NOMO-1 treated with dmso at 0.1 percent for 144 hours (cell line): ENCODE results near the gene LGI1.
"Not testable (repeated sequence)": the region's sequence is repeated elsewhere in the genome, so short reads cannot be mapped to it uniquely, and the experiment has no call there.

ENCODE experiments used
- DNase-seq: peaks from one replicate; lab custom pipeline; 2025; ENCODE audit not compliant: unreplicated experiment; lab: John Stamatoyannopoulos, UW

Gene LGI1

DNA sequence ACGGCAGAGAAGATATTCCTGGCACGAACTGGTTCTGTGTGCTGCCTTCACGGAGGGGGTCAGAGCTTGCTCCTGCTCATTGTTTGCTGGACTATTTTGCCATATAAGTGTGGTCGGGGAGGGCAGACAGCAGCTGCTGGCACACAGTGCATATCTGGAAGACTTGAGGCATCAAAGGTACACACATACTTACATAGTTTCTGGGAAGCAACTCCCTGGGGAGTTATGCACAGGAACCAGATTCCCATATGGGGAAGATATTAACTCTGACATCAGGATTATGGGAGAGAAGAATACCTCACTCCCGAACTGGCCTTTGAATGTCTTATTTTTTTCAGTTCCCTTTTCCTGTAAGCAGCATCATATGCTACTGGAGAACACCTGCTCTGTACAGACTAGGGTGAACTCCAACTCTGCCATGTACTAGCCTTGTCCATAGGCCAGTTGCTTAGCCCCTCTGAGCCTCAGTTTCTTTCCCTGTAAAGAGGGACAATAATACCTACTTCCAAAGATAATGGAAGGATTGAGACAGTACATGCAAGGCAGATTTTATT, 41.5 kb downstream of the LGI1 start:
- DNase-seq: no peak

DNA sequence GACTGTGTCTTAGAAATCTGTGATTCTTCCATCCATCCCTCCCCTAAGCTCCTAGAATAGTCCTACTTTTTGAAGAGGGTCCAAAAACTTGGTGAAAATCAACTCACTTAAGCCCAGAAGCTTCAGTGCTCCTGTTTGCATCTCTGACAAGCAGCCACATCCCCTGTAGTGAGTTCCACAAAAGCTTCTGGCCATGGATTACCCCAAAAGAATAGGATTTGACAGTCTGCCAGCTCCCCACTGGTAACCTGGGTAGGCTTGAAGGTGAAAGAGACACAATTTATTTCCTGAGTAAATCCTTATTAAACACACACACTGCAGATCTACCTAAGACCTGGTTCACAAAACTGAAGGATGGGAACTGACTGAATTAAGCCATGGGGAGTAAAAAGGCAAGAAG, 46.5 kb downstream of the LGI1 start:
- DNase-seq: no peak

DNA sequence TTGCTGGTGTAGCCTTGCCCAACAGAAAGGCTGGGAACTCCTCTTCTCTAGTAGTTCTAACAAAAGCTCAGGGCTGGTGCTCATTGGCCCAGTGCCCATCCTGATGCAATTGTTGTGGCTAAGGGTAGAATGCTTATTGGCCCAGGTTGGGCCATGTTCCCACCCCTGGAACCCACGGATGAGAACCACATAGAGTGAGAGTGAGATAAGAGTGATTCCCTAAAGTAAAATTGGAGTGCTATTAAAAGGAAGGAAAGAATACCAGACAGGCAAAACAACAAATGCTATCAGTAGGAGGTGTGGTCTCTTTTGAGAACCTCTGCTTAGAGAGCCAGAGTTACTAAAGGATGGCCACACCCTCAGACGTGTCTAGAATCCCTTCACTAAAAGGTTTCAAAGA, 49.2 kb downstream of the LGI1 start:
- no peak for DNase-seq

DNA sequence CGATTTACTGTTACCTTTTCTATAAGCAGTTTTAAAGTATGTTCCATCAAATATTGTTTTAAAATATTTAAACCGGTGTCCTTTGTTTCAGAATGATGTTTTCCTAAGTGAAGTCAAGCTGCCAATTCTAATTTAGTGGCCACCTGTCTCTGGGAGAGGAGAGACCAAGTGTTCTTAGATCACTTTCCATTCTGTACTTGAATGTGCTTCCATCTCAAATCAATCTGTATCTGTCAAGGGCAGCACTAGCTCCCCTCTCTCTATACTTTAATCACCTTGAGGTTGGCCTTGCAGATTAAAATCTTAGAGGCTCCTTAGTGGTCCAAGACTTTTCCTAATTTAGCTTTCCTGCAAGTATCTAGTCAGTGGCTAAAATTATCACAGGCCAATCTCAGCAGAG, 49.6 kb downstream of the LGI1 start:
- no peak for DNase-seq

DNA sequence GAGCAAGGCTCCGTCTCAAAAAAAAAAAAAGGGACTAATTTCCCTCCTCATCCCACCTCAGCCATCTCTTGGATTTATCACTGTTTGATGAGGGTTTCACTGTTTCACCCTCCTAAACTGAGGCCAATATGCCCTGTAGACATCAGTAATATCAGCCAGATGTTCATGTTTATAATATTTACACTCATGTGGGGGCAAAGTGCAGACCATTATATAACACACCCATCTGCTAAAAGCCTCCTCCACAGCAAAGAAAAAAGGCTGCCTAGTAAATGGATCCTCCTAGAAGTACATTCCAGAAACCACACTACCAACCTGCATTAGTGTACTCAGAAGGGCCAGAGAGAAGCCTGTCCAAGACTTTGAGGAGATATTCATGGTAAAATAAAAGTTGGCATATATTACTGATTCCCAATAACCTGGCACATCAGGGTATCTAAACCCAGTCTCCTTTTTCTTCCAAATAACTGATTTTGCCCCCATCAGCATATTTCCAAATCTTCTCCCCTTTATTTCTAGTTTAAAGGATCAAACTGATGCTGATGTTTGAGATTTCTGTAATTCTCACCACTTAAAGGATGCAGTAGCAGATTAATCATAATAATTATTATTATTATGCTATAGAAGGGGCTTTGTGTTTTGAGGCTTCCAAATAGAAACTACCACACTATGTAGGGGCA, 55.1 kb downstream of the LGI1 start:
- DNase-seq: no peak

DNA sequence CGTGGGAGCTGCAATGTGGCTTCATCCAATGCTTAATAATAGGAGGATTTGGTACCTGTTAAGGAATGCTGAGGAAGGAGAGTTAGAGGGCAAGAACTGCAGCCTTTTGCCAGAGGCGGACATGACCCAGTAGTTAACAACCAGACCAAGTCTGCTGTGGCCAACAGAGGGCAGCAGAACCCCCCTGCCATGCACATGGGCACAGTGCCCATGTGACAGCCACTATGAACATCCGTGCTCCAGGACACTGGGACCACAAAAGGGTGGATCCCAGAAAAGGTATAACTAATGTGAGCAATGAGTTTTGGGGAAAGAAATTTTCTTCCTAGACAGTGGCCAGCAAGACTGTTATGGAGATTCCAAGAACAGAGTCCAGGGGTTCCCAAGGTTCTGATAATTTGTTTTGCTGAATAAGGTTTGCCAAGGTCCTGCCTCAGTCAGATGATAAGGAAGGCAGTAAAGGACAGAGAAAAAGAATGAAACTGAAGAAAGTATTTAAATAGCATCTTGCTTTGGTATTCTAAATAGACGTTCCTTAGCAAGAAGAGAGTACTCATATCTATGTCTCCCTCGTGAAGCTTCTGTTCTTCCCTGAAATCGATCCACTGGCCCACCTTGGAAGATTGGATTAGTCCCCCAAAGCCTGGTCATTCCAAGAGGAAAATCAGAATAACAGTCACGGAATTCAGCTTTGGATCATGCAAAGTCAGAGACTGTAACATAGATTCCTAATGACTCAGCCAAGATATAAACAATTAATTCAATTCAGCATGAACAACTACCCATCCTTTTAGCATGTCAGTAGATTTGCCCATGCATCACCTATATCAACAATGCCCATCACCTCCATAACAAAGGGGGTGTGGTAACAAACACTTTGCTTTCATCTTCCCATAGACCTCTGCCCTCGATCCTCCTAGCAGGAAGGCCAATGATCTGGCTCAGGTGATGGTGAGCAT, 56.0 kb downstream of the LGI1 start:
- no peak for DNase-seq

DNA sequence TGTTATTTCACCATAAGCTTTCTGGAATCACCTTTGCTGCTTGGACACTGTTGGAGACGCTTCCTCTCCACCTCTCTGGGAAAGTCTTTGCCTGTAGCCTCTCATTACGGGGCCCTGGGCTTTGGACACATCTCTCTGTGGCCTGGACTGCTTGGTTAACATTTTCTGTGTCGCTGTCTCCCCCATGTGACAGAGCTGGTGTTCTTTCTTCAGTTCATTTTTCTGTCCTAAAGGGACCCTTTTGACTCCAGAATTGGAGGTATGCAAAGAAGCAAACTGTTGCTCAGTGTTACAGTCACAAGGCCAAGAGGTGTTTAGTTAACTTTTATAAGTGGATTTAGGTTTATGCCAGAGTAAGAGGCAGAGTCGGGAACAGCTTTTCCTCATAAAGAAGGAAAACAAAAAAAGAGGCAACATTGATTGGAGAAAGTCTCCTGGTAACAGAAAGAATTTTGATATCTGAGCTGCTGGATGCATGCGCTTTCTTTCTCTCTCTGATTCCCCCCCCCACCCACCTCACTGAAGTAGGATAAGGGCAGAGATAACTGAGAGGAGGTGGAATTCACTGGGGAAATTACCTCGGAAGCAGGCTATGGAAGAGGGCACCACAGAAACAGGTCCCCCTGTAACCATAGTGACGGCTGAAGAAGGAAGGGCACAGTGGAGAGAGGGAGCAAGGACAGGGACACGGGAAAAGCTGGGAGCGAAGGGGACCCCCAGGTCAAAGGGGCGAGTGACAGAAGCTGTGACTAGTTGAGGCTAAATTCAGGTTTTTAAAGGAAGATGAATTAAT, 57.8 kb downstream of the LGI1 start:
- DNase-seq: no peak

DNA sequence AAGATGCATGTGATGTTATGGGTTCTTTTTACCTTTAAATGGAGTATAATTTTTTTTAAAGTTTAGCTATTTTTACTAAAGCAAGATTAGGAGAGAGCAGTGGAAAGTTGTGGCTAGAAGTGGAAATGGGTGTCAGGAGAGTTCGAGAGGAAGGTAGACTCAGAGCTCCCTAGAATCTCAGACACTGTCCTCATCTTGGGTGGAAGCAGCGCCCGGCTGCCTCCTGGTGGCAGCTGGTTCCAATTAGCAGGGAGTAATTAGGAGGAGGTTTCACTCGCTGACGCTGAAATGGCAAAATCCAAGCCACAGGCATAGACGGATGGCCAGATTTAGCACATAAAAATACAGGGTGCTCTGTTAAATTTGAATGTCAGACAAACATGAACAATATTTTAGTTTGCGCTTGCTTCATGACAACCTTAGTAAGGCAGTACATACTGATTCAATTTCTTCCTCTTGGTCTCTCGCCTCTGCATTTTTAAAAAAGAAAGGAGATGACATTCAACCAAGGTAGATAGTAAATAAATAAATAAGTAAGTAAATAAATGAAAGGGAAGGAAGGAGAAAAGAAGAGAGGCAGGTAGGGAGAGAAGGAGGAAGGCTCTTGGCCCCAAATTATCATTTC, 58.5 kb downstream of the LGI1 start:
- peak; percentile 11 for DNase-seq

DNA sequence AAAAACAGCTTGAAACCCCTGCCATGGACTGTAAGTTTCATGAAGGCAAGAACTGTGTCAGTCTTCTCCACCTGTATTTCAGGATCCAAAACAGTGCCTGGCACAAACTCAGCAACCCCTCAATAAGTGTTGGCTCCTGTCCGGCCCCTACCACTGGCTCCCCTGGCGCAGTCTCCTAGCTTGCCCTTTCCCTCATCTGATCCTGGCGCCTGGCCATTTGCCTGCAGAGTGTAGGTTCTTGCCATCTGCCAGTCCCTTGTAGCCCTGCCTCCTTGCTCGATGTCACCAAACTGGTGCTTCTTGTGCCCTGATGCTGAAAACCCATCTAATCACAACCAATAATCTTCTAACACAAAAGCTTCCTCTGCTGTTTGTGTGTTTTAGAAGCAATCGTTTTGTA, 60.4 kb downstream of the LGI1 start:
- no peak for DNase-seq

DNA sequence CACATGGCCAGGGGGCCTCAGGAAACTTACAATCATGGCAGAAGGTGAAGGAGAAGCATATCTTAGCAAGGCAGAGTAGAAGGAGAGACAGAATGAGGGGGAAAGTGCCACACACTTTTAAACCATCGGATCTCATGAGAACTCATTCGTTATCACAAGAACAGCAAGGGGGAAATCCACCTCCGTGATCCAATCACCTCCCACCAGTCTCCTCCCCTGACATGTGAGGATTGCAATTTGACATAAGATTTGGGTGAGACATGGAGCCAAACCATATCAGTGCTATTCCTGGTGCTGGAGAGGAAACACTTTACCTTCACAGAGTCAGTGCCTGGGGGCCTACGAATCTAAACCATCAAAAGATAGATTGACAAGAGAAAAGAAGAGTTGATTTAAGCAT, 61.8 kb downstream of the LGI1 start:
- no peak for DNase-seq

DNA sequence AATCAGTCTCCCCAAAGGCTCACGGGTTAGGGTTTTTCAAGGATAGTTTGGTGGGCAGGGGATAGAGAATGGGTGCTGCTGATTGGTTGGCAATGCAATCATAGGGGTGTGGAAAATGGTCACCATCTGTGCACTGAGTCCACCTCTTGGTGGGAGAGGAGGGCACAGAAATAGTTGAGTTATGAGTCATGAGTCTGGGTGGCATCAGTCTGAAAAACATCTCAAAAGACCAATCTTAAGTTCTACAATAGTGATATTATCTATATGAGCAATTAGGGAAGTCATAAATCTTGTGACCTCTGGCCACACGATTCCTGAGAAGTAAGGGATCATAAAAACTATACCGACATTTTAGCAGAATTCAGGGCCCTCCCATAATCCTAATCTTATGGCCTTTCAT, 62.7 kb downstream of the LGI1 start:
- DNase-seq: no peak

DNA sequence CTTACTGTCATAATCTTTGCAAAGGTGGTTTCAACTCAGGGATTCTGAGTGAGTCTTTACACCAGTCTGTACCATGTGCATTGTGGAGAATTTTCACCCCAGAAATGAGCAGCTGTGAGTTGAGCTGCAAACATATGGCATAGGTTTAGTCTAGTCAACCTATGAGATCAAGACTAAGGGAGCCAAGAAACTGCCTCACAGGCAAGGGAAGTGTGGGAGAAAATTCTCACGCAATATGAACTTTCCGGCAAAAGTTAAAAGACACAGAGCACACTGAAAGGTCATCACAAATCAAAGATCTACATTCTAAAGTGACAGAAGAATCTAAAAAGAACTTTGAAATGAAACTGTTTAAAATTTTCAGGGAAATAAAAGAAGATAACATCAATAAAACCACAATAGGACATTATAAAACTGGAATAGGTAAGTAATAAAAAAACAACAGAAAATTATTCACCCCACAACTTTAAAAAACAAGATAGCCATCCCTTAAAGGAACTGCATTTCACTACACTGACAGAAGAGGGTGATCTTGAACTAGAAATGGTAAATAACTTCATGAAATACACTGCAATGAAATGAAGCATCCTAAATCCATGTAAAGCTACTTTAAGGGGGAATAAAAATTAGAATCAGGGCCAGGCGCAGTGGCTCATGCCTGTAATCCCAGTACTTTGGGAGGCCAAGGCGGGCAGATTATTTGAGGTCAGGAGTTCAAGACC, 63.5 kb downstream of the LGI1 start:
- peak; percentile 33 for DNase-seq

DNA sequence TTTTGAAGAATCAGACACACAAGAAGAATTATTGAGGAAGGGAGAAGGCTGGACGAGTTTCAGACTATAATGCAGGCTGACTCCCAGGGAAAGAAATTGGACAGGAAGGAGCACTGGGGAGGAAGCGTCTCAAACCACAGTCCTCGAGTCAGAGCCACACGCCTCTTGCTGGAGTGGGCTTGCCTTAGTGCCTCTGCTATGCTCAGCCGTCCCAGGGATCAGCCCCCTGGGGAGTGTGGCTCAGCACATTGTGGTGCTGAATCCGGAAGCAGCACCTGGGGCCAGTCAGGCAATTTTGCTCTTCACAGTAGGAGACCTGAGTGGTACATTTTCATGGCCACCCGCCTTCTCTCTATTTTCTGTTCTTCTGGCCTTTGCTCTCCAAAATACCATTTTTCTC, 68.6 kb downstream of the LGI1 start:
- no peak for DNase-seq

DNA sequence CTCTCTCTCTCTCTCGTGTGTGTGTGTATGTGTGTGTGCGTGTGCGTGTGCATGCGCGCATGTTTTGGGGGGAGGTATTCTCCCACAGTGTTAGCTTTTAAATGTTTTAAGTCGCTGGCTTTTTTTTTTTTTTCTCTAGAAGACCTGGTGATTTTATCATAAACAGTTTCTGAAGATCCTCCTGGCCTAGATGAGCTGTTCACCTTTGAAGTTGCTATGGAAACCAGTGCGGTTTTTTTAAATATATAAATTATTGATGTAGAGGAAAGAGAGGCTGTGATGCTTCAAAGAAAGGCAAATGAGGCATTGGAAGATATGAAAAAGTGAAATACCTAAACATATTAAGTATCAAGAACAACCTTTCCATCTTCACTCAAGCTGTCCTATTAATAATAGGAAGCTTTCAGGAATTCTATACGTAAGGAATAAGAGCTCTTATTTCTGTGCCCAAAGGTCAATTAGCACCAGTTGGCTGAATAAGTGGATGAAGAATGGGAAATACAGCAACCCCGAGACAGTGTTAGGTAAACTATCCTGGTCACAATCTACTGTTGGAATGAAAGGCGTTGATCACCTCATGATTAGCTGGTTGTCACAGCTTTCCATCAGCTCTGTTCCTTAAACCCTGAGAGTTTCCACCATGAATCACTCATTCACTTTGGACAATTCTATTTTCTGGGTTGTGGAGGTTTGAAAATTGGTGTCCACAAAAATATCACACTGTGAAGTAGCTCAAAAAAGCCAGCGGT, 69.5 kb downstream of the LGI1 start:
- no peak for DNase-seq

DNA sequence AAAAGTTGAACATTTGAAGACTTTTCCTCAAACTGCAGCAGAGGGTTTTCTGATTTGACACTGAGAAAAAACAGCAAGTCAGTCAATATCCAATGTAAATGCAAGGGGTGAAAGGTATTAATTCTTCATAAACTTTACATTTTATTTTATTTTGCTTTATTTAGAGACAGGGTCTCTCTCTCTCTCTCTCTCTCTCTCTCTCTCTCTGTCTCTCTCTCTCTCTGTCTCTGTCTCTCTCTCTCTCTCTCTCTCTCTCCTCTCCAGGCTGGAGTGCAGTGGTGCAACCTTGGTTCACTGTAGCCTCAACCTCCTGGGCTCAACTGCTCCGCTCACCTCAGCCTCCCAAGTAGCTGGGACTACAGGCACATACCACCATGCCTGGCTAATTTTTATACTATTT, 73.3 kb downstream of the LGI1 start:
- DNase-seq: not testable (repeated sequence)

DNA sequence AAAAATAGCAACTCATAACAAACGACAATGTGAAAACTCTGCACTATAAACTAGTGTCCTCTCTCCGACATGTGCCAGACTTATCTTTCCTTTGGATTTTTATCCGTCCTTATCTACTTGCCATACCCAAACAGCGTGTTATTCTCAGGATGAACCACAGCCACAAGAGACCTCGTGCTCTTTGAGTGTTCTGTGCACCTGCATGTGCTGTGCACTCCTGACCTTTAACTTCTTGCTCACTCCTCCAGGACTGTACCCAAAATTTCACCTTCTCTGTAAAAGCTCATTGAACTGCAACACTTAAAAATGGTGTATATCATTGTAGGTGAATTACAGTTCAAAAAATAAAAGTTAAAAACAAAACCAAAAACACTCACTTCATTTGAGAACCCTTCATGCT, 78.0 kb downstream of the LGI1 start:
- DNase-seq: no peak

DNA sequence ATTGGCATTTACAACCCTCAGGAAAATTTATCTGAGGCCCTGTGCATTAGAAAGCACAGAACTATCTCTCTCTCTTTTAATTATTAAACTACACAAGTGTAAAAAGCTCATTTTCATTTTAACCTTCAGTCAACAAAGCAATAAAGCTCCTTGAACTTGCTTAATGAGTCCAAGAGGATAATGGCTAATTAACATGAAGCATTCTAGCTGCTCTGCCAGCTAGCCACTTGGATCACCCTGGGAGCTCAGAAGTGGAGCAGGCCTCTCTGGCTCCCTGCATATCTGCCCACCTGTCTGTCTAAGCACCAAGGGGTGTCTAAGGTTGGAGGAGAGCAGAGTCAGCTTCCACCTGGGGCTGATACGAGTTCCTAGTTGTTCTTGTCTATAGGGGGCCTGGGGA, 80.1 kb downstream of the LGI1 start:
- DNase-seq: no peak

DNA sequence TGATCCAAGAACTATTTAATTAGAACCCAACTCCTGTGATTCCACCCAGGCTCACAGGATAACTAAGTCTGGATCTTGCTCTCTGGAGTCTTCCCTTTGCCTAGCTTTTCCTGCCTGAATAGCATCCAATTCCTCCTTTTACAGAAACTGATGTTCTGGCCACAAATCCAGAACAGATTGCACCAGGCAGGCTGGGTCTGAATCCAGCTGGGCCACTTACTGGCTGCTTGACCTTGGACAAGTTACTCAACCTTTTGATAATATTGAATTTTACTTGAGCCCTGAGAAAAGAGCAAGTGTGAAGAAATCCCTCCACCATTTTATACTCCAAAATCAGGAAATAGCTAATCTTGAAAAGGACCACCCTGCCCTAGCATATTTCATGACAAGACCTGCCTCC, 80.5 kb downstream of the LGI1 start:
- no peak for DNase-seq

DNA sequence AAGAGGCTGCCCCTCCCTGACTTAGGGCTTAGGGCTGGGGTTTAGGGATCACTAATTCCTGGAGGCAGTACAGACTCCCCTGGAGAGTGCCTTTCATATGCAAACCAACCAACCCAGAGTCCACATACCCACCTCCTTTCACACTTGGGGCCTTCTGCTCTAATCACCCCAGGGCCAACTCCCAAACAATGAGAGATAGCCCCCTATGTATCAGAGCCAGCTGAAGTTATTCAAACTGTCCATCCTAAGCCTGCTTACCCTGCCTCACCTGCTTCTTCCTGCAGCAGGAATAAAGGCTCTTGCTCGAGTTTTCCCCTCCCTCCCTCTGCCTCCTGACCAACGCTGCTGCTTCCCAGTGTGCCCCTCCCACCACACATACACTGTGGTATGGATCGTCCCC, 84.2 kb downstream of the LGI1 start:
- no peak for DNase-seq
